H1 (cell line): Measurements from ENCODE around the gene KRTAP4-2.

Experiments
- CHD2 ChIP-seq: IDR thresholded peaks from 2 replicates; pipeline ENCODE4 v1.6.1; 2012; ENCODE audit warnings: low read length, improper control_type of control experiment
- EZH2 ChIP-seq: fragments of 200-600 bp; sonication (generic); IDR thresholded peaks from 2 replicates; pipeline ENCODE4 v1.7.1; 2012; ENCODE audit warnings: low read depth, mild to moderate bottlenecking, moderate library complexity, low read length, inconsistent platforms; ENCODE audit not compliant: severe bottlenecking
- NRF1 ChIP-seq: IDR thresholded peaks from 2 replicates; pipeline ENCODE4 v1.6.1; 2011; ENCODE audit warnings: mild to moderate bottlenecking, low read depth, low read length, improper control_type of control experiment
- RFX5 ChIP-seq: IDR thresholded peaks from 2 replicates; pipeline ENCODE4 v1.6.1; 2011; ENCODE audit warnings: low read depth, low read length, improper control_type of control experiment, borderline replicate concordance
- RXRA ChIP-seq: IDR thresholded peaks from 2 replicates; pipeline ENCODE4 v1.6.1; 2011; ENCODE audit warnings: low read depth, mild to moderate bottlenecking, low read length, moderate library complexity; ENCODE audit not compliant: insufficient read depth
- SP1 ChIP-seq: IDR thresholded peaks from 2 replicates; pipeline ENCODE4 v1.6.1; 2011; ENCODE audit warnings: low read depth, low read length
- SUZ12 ChIP-seq: fragments of 200-600 bp; sonication (generic); IDR thresholded peaks from 2 replicates; pipeline ENCODE4 v1.6.1; 2012; ENCODE audit warnings: mild to moderate bottlenecking, inconsistent platforms, low read length, moderate library complexity, mixed read lengths
- TCF12 ChIP-seq: IDR thresholded peaks from 2 replicates; pipeline ENCODE4 v1.6.1; 2011; ENCODE audit warnings: low read depth, mild to moderate bottlenecking, low read length
- TF ChIP-seq, protein P1 (sequence below), 3 experiments: IDR thresholded peaks; 1 replicate in 2 of 3; 2 replicates in 1 of 3; pipeline versions ENCODE4 v1.5.1 to v1.6.1; 2011; ENCODE audit warnings: low read length in 3 of 3, mild to moderate bottlenecking in 3 of 3, inconsistent platforms in 2 of 3, low read depth in 1 of 3, moderate library complexity in 1 of 3; ENCODE audit not compliant: insufficient read depth in 1 of 3; ENCODE audit errors: control extremely low read depth in 1 of 3
- TF ChIP-seq, protein P2 (sequence below): IDR thresholded peaks from 2 replicates; pipeline ENCODE4 v1.6.1; 2012; ENCODE audit warnings: low read length, inconsistent platforms

DNA sequence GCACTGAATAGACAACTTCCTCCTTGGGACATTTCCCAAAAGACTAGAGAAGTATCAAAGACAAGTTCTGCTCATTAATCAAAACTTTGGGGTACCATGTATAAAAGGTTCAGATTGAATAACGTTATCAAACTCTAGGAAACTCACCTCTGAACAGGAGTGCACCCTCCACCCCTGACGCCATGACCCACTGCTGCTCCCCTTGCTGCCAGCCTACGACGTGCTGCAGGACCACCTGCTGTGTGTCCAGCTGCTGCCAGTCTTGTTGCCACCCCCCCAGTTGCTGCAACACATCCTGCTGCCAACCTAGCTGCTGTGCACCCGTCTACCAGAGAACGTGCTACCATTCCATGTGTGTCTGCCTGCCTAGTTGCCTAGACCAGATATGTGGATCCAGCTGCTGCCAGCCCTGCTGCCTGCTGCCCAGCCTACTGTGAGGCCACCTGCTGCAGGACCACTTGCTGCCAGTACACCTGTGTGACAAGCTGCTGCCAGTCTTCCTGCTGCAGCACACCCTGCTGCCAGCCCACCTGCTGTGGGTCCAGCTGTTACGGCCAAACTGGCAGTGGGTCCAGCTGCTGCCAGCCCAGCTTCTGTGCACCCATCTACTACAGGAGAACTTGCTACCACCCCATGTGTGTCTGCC, 34.6 kb upstream of the KRTAP4-2 start:
- TF ChIP-seq RFX5 (no peak), TCF12 (no peak), SUZ12 (no peak), NRF1 (no peak), EZH2 (no peak), CHD2 (no peak), RXRA (no peak), SP1 (no peak)
- TF ChIP-seq, protein P1, sequence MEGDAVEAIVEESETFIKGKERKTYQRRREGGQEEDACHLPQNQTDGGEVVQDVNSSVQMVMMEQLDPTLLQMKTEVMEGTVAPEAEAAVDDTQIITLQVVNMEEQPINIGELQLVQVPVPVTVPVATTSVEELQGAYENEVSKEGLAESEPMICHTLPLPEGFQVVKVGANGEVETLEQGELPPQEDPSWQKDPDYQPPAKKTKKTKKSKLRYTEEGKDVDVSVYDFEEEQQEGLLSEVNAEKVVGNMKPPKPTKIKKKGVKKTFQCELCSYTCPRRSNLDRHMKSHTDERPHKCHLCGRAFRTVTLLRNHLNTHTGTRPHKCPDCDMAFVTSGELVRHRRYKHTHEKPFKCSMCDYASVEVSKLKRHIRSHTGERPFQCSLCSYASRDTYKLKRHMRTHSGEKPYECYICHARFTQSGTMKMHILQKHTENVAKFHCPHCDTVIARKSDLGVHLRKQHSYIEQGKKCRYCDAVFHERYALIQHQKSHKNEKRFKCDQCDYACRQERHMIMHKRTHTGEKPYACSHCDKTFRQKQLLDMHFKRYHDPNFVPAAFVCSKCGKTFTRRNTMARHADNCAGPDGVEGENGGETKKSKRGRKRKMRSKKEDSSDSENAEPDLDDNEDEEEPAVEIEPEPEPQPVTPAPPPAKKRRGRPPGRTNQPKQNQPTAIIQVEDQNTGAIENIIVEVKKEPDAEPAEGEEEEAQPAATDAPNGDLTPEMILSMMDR (IDR thresholded peaks at IDR 0.05; ENCODE audit: control extremely low read depth in 1 of 3, insufficient read depth in 1 of 3, low read depth in 1 of 3, low read length in 3 of 3) = no peak
- TF ChIP-seq, protein P2, sequence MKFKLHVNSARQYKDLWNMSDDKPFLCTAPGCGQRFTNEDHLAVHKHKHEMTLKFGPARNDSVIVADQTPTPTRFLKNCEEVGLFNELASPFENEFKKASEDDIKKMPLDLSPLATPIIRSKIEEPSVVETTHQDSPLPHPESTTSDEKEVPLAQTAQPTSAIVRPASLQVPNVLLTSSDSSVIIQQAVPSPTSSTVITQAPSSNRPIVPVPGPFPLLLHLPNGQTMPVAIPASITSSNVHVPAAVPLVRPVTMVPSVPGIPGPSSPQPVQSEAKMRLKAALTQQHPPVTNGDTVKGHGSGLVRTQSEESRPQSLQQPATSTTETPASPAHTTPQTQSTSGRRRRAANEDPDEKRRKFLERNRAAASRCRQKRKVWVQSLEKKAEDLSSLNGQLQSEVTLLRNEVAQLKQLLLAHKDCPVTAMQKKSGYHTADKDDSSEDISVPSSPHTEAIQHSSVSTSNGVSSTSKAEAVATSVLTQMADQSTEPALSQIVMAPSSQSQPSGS = no peak
